GM18907 (cell line): ENCODE results near the gene POR.

Experiments
- ATAC-seq: cut with Tn5 transposase; IDR thresholded peaks from one replicate; pipeline ENCODE4 v1.9.1; 2021; ENCODE audit warnings: mild to moderate bottlenecking, moderate library complexity; ENCODE audit not compliant: unreplicated experiment

The POR gene

GRCh38 chr7:75915416-75916156 is 631 bp downstream of the POR start:
- ATAC-seq: peak; percentile 23

- ATAC-seq: no peak
Measured at GRCh38 chr7:75916259-75916658, 1.3 kb downstream of the POR start.

DNA sequence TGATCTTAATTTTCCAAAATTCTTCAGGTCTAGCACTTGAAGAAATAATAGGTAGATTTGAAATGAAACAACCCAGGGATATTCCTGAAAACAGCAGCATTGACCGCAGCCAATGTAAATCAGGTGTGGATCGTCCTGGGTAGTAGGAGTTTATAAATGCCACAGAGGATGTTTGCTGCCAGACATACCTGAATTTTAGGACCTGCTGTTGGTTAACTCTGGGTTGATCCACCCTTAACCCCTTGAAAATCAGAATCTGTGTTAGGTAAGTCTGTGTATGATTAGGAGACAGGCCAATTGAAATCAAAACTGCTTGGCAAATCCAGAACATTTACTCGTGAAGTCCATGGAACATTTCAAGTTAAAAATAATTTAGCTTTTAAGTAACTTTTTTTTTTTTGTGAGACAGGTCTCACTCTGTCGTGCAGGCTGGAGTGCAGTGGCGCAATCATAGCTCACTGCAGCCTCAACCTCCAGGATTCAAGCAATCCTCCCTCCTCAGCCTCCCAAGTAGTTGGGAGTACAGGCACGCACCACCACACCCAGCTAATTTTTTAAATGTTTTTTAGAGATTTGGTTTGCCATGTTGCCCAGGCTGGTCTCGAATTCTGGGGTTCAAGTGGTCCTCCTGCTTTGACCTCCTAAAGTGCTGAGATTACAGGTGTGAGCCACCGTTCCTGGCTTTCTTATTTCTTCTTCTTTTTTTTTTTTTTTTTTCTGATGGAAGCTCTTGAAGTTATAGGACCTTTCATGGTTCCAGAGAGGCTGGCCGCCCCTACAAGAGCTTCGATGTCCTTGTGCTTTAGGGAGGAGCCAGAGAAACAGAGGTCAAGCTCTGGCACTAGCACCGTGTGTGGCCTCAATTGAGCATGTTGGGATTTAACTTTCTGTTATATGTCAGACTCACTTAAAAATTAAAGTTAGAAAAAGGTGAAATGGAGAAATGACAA is 2.0 kb downstream of the POR start:
- no peak for ATAC-seq

GRCh38 chr7:75920431-75921161 is 5.6 kb downstream of the POR start:
- no peak for ATAC-seq

- no peak for ATAC-seq
Measured at GRCh38 chr7:75921479-75921878, 6.5 kb downstream of the POR start.

- no peak for ATAC-seq
Measured at GRCh38 chr7:75922966-75923603, 8.1 kb downstream of the POR start.

GRCh38 chr7:75924256-75924655 is 9.3 kb downstream of the POR start:
- no peak for ATAC-seq

DNA sequence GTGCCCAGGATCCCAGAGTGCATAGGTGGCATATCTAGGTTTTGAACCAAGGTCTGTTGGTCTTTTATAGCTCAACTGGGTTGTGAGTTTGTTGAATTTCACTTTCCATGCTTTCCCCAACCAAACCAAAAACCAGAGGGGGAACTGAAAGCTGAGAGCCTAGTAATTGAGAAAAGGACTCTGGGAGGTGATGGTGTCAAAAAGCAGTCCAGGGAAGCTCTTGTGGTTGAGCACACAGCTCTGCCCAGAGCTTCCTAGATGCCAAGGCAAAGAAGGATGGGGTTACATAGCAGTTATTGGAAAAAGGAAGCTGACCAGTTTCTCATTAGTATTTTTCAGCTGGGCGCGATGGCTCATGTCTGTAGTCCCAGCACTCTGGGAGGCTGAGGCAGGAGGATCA is 9.9 kb downstream of the POR start:
- ATAC-seq: no peak

- ATAC-seq: no peak
Measured at GRCh38 chr7:75925717-75926435, 10.9 kb downstream of the POR start.

DNA sequence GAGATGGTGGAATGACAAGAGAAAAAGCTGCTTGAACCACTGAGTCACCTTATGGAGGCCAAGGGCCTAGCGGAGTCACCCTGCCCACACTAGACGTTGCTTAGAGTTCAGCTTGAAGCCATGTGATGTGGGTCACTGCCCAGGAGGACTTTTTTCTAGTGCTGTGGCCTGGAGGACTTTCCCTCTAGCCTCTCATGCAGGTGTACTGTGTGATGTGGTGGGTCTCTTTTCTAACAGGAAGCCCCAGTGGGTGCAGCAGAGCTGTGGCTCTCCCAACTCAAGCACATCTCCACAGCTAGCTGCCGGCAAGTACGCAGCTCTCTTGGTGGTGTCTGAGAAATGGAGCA is 13.6 kb downstream of the POR start:
- ATAC-seq: peak; percentile 86

DNA sequence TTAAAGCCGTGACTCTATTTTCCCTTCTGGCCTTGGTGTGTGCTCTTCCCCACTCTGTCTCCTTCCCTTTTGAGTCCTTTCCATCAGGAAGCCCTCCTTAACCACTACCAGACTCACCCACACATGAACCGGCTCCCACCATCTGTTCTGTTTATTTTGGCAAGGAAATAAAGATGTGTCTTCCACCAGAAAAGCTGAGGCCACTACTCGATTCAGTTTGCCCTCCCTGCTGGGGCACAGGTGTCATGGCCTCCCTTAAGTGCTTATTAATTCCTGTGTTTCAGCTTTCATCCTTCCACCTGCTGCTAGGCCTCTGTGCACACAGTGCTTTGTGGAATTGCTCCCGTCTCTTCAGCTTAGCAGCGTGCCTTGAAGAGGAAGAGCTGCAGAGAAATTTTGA is 16.7 kb downstream of the POR start:
- no peak for ATAC-seq

DNA sequence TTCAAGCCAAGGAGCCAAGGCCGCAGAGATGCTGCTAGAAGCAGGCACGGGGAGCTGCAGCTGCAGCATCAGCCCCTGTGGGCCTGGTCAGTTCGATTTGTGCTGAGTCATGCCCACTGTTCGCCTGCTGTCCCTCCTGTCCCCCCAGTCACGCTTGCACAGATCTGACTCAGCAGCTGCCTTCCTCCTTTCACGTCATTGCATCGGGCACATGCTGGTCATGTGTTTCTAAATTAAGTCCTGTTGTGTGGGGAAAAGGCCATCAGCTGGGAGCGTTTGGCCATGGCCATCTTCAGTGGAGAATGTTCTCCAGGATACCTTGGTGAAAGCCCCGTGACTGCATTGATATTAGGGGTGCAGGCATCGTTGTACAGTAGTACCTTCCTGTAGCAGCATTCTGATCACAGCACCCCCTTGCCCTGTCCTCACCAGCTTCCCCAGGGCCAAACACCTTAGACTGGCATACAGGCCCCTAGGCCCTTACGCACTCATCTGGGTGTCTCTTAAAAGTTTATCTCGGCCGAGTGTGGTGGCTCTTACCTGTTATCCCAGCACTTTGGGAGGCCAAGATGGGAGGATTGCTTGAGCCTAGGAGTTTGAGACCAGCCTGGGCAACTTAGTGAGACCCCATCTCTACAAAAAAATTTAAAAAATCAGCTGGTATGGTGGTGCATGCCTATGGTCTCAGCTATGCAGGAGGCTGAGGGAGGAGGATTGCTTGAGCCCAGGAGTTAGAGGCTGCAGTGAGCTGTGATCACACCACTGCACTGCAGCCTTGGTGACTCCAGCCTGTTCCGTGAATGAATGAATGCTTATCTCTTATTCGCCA is 23.2 kb downstream of the POR start:
- no peak for ATAC-seq

DNA sequence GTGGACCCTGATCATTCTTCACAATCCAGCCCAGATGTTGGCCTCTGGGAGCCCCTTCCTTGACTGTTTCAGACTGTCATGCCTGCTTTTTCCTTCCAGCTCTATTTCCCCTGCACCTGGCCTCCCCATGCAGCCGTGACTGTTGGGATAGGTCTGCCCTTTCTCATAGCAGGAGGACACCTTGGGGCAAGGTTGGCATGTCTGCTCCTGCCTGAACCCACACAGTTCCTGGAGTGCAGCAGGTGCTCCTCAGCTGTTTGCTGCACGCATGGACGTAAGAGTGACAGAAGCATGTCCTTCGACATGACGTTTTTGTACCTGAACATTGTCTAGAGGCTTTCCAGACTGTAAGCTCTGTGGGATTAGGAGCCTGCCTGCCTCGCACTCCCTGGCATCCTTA is 24.0 kb downstream of the POR start:
- no peak for ATAC-seq

GRCh38 chr7:75943864-75944263 is 28.9 kb downstream of the POR start:
- no peak for ATAC-seq

- no peak for ATAC-seq
Measured at GRCh38 chr7:75944507-75944906, 29.6 kb downstream of the POR start.

DNA sequence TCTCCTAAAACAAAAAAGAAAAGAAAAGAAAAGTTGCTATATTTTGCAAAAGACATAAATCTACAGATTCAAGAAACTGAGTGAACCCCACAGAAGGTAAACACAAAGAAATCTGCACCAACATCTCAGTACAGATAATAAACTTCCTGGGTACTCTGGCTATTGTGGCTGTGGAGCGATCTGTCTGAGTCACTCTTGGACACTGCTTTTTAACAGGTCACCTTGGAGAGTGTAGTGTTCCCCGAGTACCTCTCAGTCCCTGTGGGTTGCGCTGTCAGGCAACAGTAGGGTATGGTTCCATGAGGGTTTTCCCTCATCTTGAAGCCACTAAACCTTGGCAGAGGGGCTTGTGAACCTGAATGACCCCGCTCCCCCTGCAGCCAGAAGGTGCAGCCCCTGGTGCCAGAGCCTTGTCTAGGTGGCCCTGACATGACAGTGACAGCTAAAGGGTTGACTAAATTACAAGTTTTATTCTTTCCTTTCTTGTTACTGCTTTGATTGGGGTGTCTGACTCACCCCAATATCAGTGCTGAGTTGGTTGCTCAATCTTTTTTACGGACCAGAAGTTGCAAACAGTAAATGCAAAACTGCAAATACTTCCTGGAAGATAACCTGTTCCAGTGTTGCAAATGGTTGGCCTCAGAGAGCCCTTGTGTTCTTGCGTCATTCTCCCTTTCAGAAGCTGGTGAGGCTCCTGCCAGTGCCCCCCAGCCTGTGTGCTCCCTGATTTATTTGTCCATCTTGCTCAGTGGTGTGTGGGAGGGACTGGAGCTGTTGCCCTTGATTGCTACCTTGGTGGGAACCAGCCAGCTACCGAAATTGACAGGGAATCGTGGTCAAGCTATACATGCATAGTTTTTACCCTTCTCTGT is 30.6 kb downstream of the POR start:
- no peak for ATAC-seq

- no peak for ATAC-seq
Measured at GRCh38 chr7:75946207-75946855, 31.4 kb downstream of the POR start.

- ATAC-seq: no peak
Measured at GRCh38 chr7:75948179-75948578, 33.2 kb downstream of the POR start.
